PC-9 (cell line): ENCODE measurements around the gene RCE1. TPM values are rescaled to one million over a fixed set of nuclear protein-coding genes. Genes with fewer than 3 reads are reported as not detected.

ENCODE experiments used
- BruUV-seq: library from RNA; stranded (reverse); fragments of 400-500 nt; replicated peaks from 2 replicates; lab custom pipeline; 2021; lab: Mats Ljungman, UMichigan
- CTCF ChIA-PET: fragments of 300-600 bp; sonication (Branson Sonifier 250); formaldehyde crosslinking; loops from one replicate; lab custom pipeline; 2022; ENCODE audit warnings: antibody characterized with exemption; lab: Charles Lee
- POLR2A ChIA-PET: fragments of 300-600 bp; sonication (Branson Sonifier 250); formaldehyde crosslinking; loops from one replicate; lab custom pipeline; 2022; ENCODE audit warnings: antibody characterized with exemption; ENCODE audit not compliant: unreplicated experiment; lab: Charles Lee
- DNase-seq, 2 experiments: peaks; one replicate each; pipeline versions ENCODE4 v3.0.0 to v3.0.0-alpha.2; 2015 to 2022; ENCODE audit warnings: mixed read lengths in 1 of 2
- H2AFZ ChIP-seq: fragments of 200-600 bp; sonication (generic); 2 replicates; pipeline ENCODE4 v1.8.1; 2017; ENCODE audit warnings: antibody characterized with exemption
- H3F3A ChIP-seq: fragments of 200-600 bp; sonication (generic); 2 replicates; pipeline ENCODE4 v1.8.1; 2017; ENCODE audit warnings: antibody characterized with exemption, mild to moderate bottlenecking, low read depth; ENCODE audit not compliant: insufficient read depth
- H3K27ac ChIP-seq: fragments of 200-600 bp; sonication (generic); 2 replicates; pipeline ENCODE4 v1.6.1; 2016; ENCODE audit warnings: mixed run types
- H3K27me3 ChIP-seq: fragments of 200-600 bp; sonication (generic); 2 replicates; pipeline ENCODE4 v1.6.1; 2016; ENCODE audit warnings: low read depth, mixed run types; ENCODE audit not compliant: insufficient read depth
- H3K36me3 ChIP-seq: fragments of 200-600 bp; sonication (generic); 2 replicates; pipeline ENCODE4 v1.6.1; 2016; ENCODE audit warnings: low read depth, mixed run types
- H3K4me1 ChIP-seq: fragments of 200-600 bp; sonication (generic); replicated peaks from 2 replicates; pipeline ENCODE4 v1.6.1; 2016; ENCODE audit warnings: mixed run types; ENCODE audit not compliant: insufficient read depth
- H3K4me2 ChIP-seq: fragments of 200-600 bp; sonication (generic); 2 replicates; pipeline ENCODE4 v1.6.1; 2017; ENCODE audit warnings: mixed run types
- H3K4me3 ChIP-seq: fragments of 200-600 bp; sonication (generic); 2 replicates; pipeline ENCODE4 v1.6.1; 2016; ENCODE audit warnings: mixed run types
- H3K79me2 ChIP-seq: fragments of 200-600 bp; sonication (generic); 2 replicates; pipeline ENCODE4 v1.6.1; 2017; ENCODE audit warnings: low read depth, mixed run types
- H3K9me2 ChIP-seq: fragments of 200-600 bp; sonication (generic); 2 replicates; pipeline ENCODE4 v1.8.1; 2017; ENCODE audit warnings: mild to moderate bottlenecking; ENCODE audit not compliant: insufficient read depth
- H3K9me3 ChIP-seq: fragments of 200-600 bp; sonication (generic); 2 replicates; pipeline ENCODE4 v1.8.1; 2016; ENCODE audit warnings: low read depth; ENCODE audit not compliant: insufficient read depth
- H4K20me1 ChIP-seq: fragments of 200-600 bp; sonication (generic); 2 replicates; pipeline ENCODE4 v1.8.1; 2017; ENCODE audit not compliant: insufficient read depth
- CTCF ChIP-seq: fragments of 200-600 bp; sonication (generic); conservative IDR thresholded peaks from 2 replicates; pipeline ENCODE4 v1.6.1; 2017; ENCODE audit warnings: mixed run types, antibody characterized with exemption, mild to moderate bottlenecking, moderate library complexity
- EZH2 ChIP-seq: fragments of 200-600 bp; sonication (generic); IDR thresholded peaks from 2 replicates; pipeline ENCODE4 v1.8.0; 2017; ENCODE audit warnings: antibody characterized with exemption, low read depth
- intact Hi-C: fragments of 100-400 bp; cut with micrococcal nuclease; formaldehyde crosslinking; loops from one replicate; pipeline ENCODE4 v1.10.0; 2022; ENCODE audit not compliant: unreplicated experiment
- total RNA-seq: library from RNA; stranded (reverse); gene quantifications from 2 replicates; pipeline ENCODE4 v1.2.3, GENCODE V29; 2021

The RCE1 gene
- total RNA-seq, 1 experiment from 2014 or later, result 42.9 TPM

- Histone ChIP-seq H3K9me3 (no peaks in the 10 kb centered on the region), H3K27me3 (no peaks in the 10 kb centered on the region), H3K79me2 (no peaks in the 10 kb centered on the region), H3K4me1 (peaks cover 5% of the 10 kb centered on the region; the same call in 1 of the 2 replicates), H3K27ac (no peak overlapping the region), H2AFZ (no peak overlapping the region), H3K9me2 (no peaks in the 10 kb centered on the region), H3K4me2 (peak overlapping the region; percentile 43; the same call in 1 of the 2 replicates), H3K36me3 (no peaks in the 10 kb centered on the region), H3F3A (peaks cover 13% of the 10 kb centered on the region; the same call in 1 of the 2 replicates), H4K20me1 (no peaks in the 10 kb centered on the region), H3K4me3 (no peak overlapping the region)
- POLR2A ChIA-PET, result no interaction called here
- CTCF ChIA-PET, result no interaction called here
- BruUV-seq, result no TSS peak
- no peak for DNase-seq
- TF ChIP-seq EZH2 (no peak), CTCF (no peak)
- intact Hi-C loops, result no loop called here
These were observed 25.0 kb downstream of the RCE1 start for GRCh38 chr11:66868082-66868725.

GRCh38 chr11:66868726-66869566, 25.7 kb downstream of the RCE1 start:
- BruUV-seq, result no TSS peak
- DNase-seq, result peak in 1 of 2 experiments; percentile 74
- CTCF ChIA-PET, result no interaction called here

GRCh38 chr11:66869567-66869870, 26.3 kb downstream of the RCE1 start:
- no peak overlapping the region for H3K27ac ChIP-seq
- no peaks in the 10 kb centered on the region for H3K36me3 ChIP-seq
- H3K9me2 ChIP-seq, result no peaks in the 10 kb centered on the region
- H3K4me2 ChIP-seq, result no peak overlapping the region
- ChIA-PET POLR2A (no interaction called here), CTCF (no interaction called here)
- H4K20me1 ChIP-seq, result no peaks in the 10 kb centered on the region
- intact Hi-C loops, result no loop called here
- H3K9me3 ChIP-seq, result no peaks in the 10 kb centered on the region
- H3K4me3 ChIP-seq, result no peak overlapping the region
- H3K27me3 ChIP-seq, result no peaks in the 10 kb centered on the region
- no peaks in the 10 kb centered on the region for H3K79me2 ChIP-seq
- H3F3A ChIP-seq, result peaks cover 13% of the 10 kb centered on the region; the same call in 1 of the 2 replicates
- no peak for DNase-seq
- H3K4me1 ChIP-seq, result peaks cover 5% of the 10 kb centered on the region; the same call in 1 of the 2 replicates
- no peak overlapping the region for H2AFZ ChIP-seq
- TF ChIP-seq CTCF, result no peak
- no peak for TF ChIP-seq EZH2
- no TSS peak for BruUV-seq

More at GRCh38 chr11:66868726-66869566, 25.7 kb downstream of the RCE1 start:
- Histone ChIP-seq H4K20me1 (no peaks in the 10 kb centered on the region), H3K27me3 (no peaks in the 10 kb centered on the region), H3F3A (peaks cover 13% of the 10 kb centered on the region; the same call in 1 of the 2 replicates), H3K9me2 (no peaks in the 10 kb centered on the region), H3K4me1 (peaks cover 5% of the 10 kb centered on the region; the same call in 1 of the 2 replicates), H3K27ac (no peak overlapping the region), H3K36me3 (no peaks in the 10 kb centered on the region), H2AFZ (no peak overlapping the region), H3K9me3 (no peaks in the 10 kb centered on the region), H3K4me3 (no peak overlapping the region), H3K79me2 (no peaks in the 10 kb centered on the region), H3K4me2 (peak overlapping the region; percentile 43)
- intact Hi-C loops, result no loop called here
- no peak for TF ChIP-seq EZH2
- TF ChIP-seq CTCF, result peak; percentile 72
- POLR2A ChIA-PET, result no interaction called here
